ENCODE data around the gene FADS3. TPM values are rescaled to one million over a fixed set of nuclear protein-coding genes. Genes with fewer than 3 reads are reported as not detected.

Gene FADS3
- total RNA-seq, 1 experiment from 2014 or later = 50.0 TPM

- Mint-ChIP-seq H3K9me3 (no peaks in the 10 kb centered on the region), H3K4me3 (no peak overlapping the region), H3K27me3 (ENCODE audit: low read depth) (no peaks in the 10 kb centered on the region; the same call in 1 of the 2 replicates), H3K4me1 (peaks cover 34% of the 10 kb centered on the region), H3K36me3 (no peaks in the 10 kb centered on the region), H3K27ac (no peak overlapping the region)
- no peak for ATAC-seq
- DNase-seq (ENCODE audit: low spot score) = no peak
- ChIA-PET POLR2A (interaction anchor here (0.6 to 1.2 kb wide), 2 partner anchors 64 to 367 kb away, joined by 3 to 4 read pairs; no protein-coding TSS in a partner anchor), CTCF (interaction anchor here (1.0 to 4.7 kb wide), 6 partner anchors 8 to 203 kb away, joined by 3 to 32 read pairs (median 21); no protein-coding TSS in a partner anchor)
- TF ChIP-seq HMGA2 (CRISPR knock-in tag; IDR thresholded peaks at IDR 0.05) (no peak), FOXP4 (CRISPR knock-in tag; IDR thresholded peaks at IDR 0.05) (no peak), ZNF423 (CRISPR knock-in tag; IDR thresholded peaks at IDR 0.05) (no peak), ARID4B (CRISPR knock-in tag; IDR thresholded peaks at IDR 0.05; ENCODE audit: borderline replicate concordance) (no peak), ESRRA (CRISPR knock-in tag; IDR thresholded peaks at IDR 0.05; ENCODE audit: borderline replicate concordance) (no peak), AR (CRISPR knock-in tag; IDR thresholded peaks at IDR 0.05) (no peak), FOXK1 (CRISPR knock-in tag; IDR thresholded peaks at IDR 0.05) (no peak)
Measured at GRCh38 chr11:61879152-61879551, 12.2 kb downstream of the FADS3 start.

- Mint-ChIP-seq H3K4me3 (no peak overlapping the region), H3K4me1 (peaks cover 29% of the 10 kb centered on the region), H3K36me3 (no peaks in the 10 kb centered on the region), H3K27ac (no peak overlapping the region), H3K27me3 (ENCODE audit: low read depth) (peaks cover 9% of the 10 kb centered on the region), H3K9me3 (no peaks in the 10 kb centered on the region)
- POLR2A ChIA-PET = no interaction called here
- CTCF ChIA-PET = interaction anchor here (7.8 to 8.1 kb wide), 2 partner anchors 23 to 72 kb away, joined by 69 to 118 read pairs; no protein-coding TSS in a partner anchor
- no peak for ATAC-seq
- no peak for DNase-seq (ENCODE audit: low spot score)
- no peak for TF ChIP-seq ZSCAN18 (CRISPR knock-in tag; IDR thresholded peaks at IDR 0.05)
- TF ChIP-seq USF2 (CRISPR knock-in tag; IDR thresholded peaks at IDR 0.05) = no peak
- no peak for TF ChIP-seq ZNF423 (CRISPR knock-in tag; IDR thresholded peaks at IDR 0.05)
- TF ChIP-seq MYBL2 (CRISPR knock-in tag; IDR thresholded peaks at IDR 0.05) = no peak
- TF ChIP-seq NR2C2 (CRISPR knock-in tag; IDR thresholded peaks at IDR 0.05) = no peak
- TF ChIP-seq TP53 (CRISPR knock-in tag; IDR thresholded peaks at IDR 0.05) = no peak
- TF ChIP-seq ZNF532 (CRISPR knock-in tag; IDR thresholded peaks at IDR 0.05; ENCODE audit: borderline replicate concordance) = no peak
- no peak for TF ChIP-seq IRF1 (CRISPR knock-in tag; IDR thresholded peaks at IDR 0.05)
- TF ChIP-seq FOXJ3 (CRISPR knock-in tag; IDR thresholded peaks at IDR 0.05; ENCODE audit: borderline replicate concordance) = no peak
- no peak for TF ChIP-seq CREB1 (CRISPR knock-in tag; IDR thresholded peaks at IDR 0.05)
- no peak for TF ChIP-seq RORB (CRISPR knock-in tag; IDR thresholded peaks at IDR 0.05)
- no peak for TF ChIP-seq ZNF396 (CRISPR knock-in tag; IDR thresholded peaks at IDR 0.05; ENCODE audit: borderline replicate concordance)
Measured at GRCh38 chr11:61875698-61876097, 15.6 kb downstream of the FADS3 start.
